HepG2 (cell line): Measurements from ENCODE around the gene PSMB11. TPM values are rescaled to one million over a fixed set of nuclear protein-coding genes. Genes with fewer than 3 reads are reported as not detected.

Experiments
- AGO2 ChIP-seq: fragments of 200-400 bp; formaldehyde crosslinking; optimal IDR thresholded peaks from 2 replicates; pipeline ENCODE3; 2017; ENCODE audit warnings: mild to moderate bottlenecking, low read depth, low read length, moderate library complexity
- FOXK1 ChIP-seq: sonication (generic); formaldehyde crosslinking; IDR thresholded peaks from 2 replicates; pipeline ENCODE4 v1.4.0; 2020; ENCODE audit warnings: low read depth, missing genetic modification reagents, borderline replicate concordance
- HMGXB4 ChIP-seq, 2 experiments: sonication (generic) in 1 of 2; formaldehyde crosslinking in 1 of 2; IDR thresholded peaks; 2 replicates each; pipeline versions ENCODE4 v1.4.0 to v1.6.1; 2018 to 2020; ENCODE audit warnings: missing genetic modification reagents in 2 of 2, borderline replicate concordance in 1 of 2, low read depth in 1 of 2, mild to moderate bottlenecking in 1 of 2, missing biosample characterization in 1 of 2
- LBX2 ChIP-seq: sonication (generic); formaldehyde crosslinking; IDR thresholded peaks from 2 replicates; pipeline ENCODE4 v1.5.0; 2020; ENCODE audit warnings: missing genetic modification reagents, mild to moderate bottlenecking, borderline replicate concordance
- MIXL1 ChIP-seq: IDR thresholded peaks from 2 replicates; pipeline ENCODE4 v1.6.1; 2016
- MXD4 ChIP-seq: IDR thresholded peaks from 2 replicates; pipeline ENCODE4 v1.6.1; 2016; ENCODE audit warnings: mild to moderate bottlenecking, missing biosample characterization, missing genetic modification reagents
- NFE2L2 ChIP-seq: fragments of 150-350 bp; IDR thresholded peaks from 2 replicates; pipeline ENCODE4 v1.6.1; 2014; ENCODE audit warnings: low read length
- NPAS2 ChIP-seq: sonication (generic); formaldehyde crosslinking; IDR thresholded peaks from 2 replicates; pipeline ENCODE4 v1.8.0; 2022; ENCODE audit warnings: mild to moderate bottlenecking, missing genetic modification reagents, borderline replicate concordance
- POLR2A ChIP-seq, 2 experiments: IDR thresholded peaks; 2 replicates each; pipeline ENCODE4 v1.6.1; 2011; ENCODE audit warnings: low read depth in 2 of 2, low read length in 2 of 2, mild to moderate bottlenecking in 1 of 2, moderate library complexity in 1 of 2; ENCODE audit not compliant: insufficient read depth in 1 of 2
- REPIN1 ChIP-seq: sonication (generic); formaldehyde crosslinking; IDR thresholded peaks from 2 replicates; pipeline ENCODE4 v1.8.0; 2022; ENCODE audit warnings: missing genetic modification reagents, low read depth, mild to moderate bottlenecking, borderline replicate concordance
- SALL1 ChIP-seq: sonication (generic); formaldehyde crosslinking; IDR thresholded peaks from 2 replicates; pipeline ENCODE4 v1.8.0; 2022; ENCODE audit warnings: mild to moderate bottlenecking, missing genetic modification reagents
- SIX1 ChIP-seq: sonication (generic); formaldehyde crosslinking; IDR thresholded peaks from 2 replicates; pipeline ENCODE4 v1.4.0; 2020; ENCODE audit warnings: missing genetic modification reagents, borderline replicate concordance
- STAG1 ChIP-seq: sonication (generic); formaldehyde crosslinking; IDR thresholded peaks from 2 replicates; pipeline ENCODE4 v1.4.0; 2020; ENCODE audit warnings: missing genetic modification reagents
- TCF12 ChIP-seq, 2 experiments: fragments of 450-650 bp in 1 of 2; sonication (generic) in 1 of 2; formaldehyde crosslinking in 1 of 2; IDR thresholded peaks; 2 replicates each; pipeline versions ENCODE4 v1.6.1 to v1.8.0; 2017 to 2022; ENCODE audit warnings: antibody characterized with exemption in 1 of 2, mild to moderate bottlenecking in 1 of 2, missing genetic modification reagents in 1 of 2, moderate library complexity in 1 of 2
- TMF1 ChIP-seq: sonication (generic); formaldehyde crosslinking; IDR thresholded peaks from 2 replicates; pipeline ENCODE4 v1.8.1; 2022; ENCODE audit warnings: low read depth, missing genetic modification reagents
- XRCC5 ChIP-seq: fragments of 200-400 bp; formaldehyde crosslinking; optimal IDR thresholded peaks from 2 replicates; pipeline ENCODE3; 2017; ENCODE audit warnings: mild to moderate bottlenecking, low read length
- ZKSCAN1 ChIP-seq: fragments of 150-350 bp; IDR thresholded peaks from 2 replicates; pipeline ENCODE4 v1.6.1; 2014; ENCODE audit warnings: low read length
- ZNF205 ChIP-seq: IDR thresholded peaks from 2 replicates; pipeline ENCODE4 v1.6.1; 2018; ENCODE audit warnings: missing biosample characterization, missing genetic modification reagents
- ZNF350 ChIP-seq: sonication (generic); formaldehyde crosslinking; IDR thresholded peaks from 2 replicates; pipeline ENCODE4 v1.4.0; 2020; ENCODE audit warnings: mild to moderate bottlenecking, low read depth, missing genetic modification reagents, borderline replicate concordance
- ZNF552 ChIP-seq: sonication (generic); formaldehyde crosslinking; IDR thresholded peaks from 2 replicates; pipeline ENCODE4 v1.9.0; 2022; ENCODE audit warnings: missing genetic modification reagents, mild to moderate bottlenecking, borderline replicate concordance
- ZNF580 ChIP-seq: IDR thresholded peaks from 2 replicates; pipeline ENCODE4 v1.6.1; 2016; ENCODE audit warnings: low read depth, borderline replicate concordance
- ZNF605 ChIP-seq: sonication (generic); formaldehyde crosslinking; IDR thresholded peaks from 2 replicates; pipeline ENCODE4 v1.8.0; 2022; ENCODE audit warnings: mild to moderate bottlenecking, missing genetic modification reagents
- ZNF619 ChIP-seq: sonication (generic); formaldehyde crosslinking; IDR thresholded peaks from 2 replicates; pipeline ENCODE4 v1.4.0; 2020; ENCODE audit warnings: mild to moderate bottlenecking, missing genetic modification reagents
- ZNF674 ChIP-seq: sonication (generic); formaldehyde crosslinking; IDR thresholded peaks from 2 replicates; pipeline ENCODE4 v1.5.0; 2020; ENCODE audit warnings: low read depth, mild to moderate bottlenecking, missing genetic modification reagents
- ZNF83 ChIP-seq: sonication (generic); formaldehyde crosslinking; IDR thresholded peaks from 2 replicates; pipeline ENCODE4 v1.4.0; 2020; ENCODE audit warnings: missing genetic modification reagents, mild to moderate bottlenecking, borderline replicate concordance
- ZSCAN22 ChIP-seq: sonication (generic); formaldehyde crosslinking; IDR thresholded peaks from 2 replicates; pipeline ENCODE4 v1.4.0; 2020; ENCODE audit warnings: mild to moderate bottlenecking, missing genetic modification reagents
- ZSCAN29 ChIP-seq: sonication (generic); formaldehyde crosslinking; conservative IDR thresholded peaks from 2 replicates; pipeline ENCODE4 v1.4.0; 2020; ENCODE audit warnings: mild to moderate bottlenecking, missing genetic modification reagents
- polyA plus RNA-seq, 8 experiments: library from polyadenylated mRNA; depleted of rRNA in 3 of 8; stranded (reverse) in 7 of 8; unstranded in 1 of 8; fragments of >200 nt; fragmentation: Illumina TruSeq in 4 of 8; extraction: Trizol in 4 of 8; gene quantifications; 2 replicates each; pipeline versions ENCODE4 v1.2.1 to v1.2.3, GENCODE V29; 2011 to 2016; ENCODE audit warnings: low read depth in 4 of 8, missing spikeins in 1 of 8, mixed read lengths in 1 of 8; ENCODE audit not compliant: insufficient read depth in 1 of 8
- total RNA-seq, 5 experiments: library from RNA; depleted of rRNA; stranded (reverse); fragments of >200 nt; fragmentation: Illumina TruSeq; extraction: Trizol; gene quantifications; 2 replicates each; pipeline ENCODE4 v1.2.3, GENCODE V29; 2016; ENCODE audit warnings: low read depth in 1 of 5

Gene PSMB11
- total and polyA plus RNA-seq, 2 of the 13 experiments (the other 11 are each of a cell fraction or from before 2014, with no cell fraction given), result not detected

GRCh38 chr14:23056145-23056955, 14.3 kb downstream of the PSMB11 start (continued):
- peak; percentile 28; the same call in 1 of the 2 replicates for TF ChIP-seq FOXK1 (CRISPR knock-in tag)
- TF ChIP-seq ZNF619 (CRISPR knock-in tag), result peak; percentile 82; the same call in 1 of the 2 replicates
- TF ChIP-seq SIX1 (CRISPR knock-in tag), result no peak
- no peak for TF ChIP-seq ZSCAN22 (CRISPR knock-in tag)
- TF ChIP-seq ZNF552 (CRISPR knock-in tag), result 0 out of 2 replicates have a peak, but pooled peaks have one; percentile 25
- TF ChIP-seq ZSCAN29 (CRISPR knock-in tag), result peak; percentile 6; the same call in 1 of the 2 replicates
- TF ChIP-seq XRCC5, result peak; percentile 100
- peak; percentile 95 to 97 for TF ChIP-seq HMGXB4 (CRISPR knock-in tag; IDR thresholded peaks at IDR 0.05; ENCODE audit: borderline replicate concordance in 1 of 2, low read depth in 1 of 2)
- TF ChIP-seq MXD4 (CRISPR knock-in tag), result peak; percentile 64
- 0 out of 2 replicates have a peak, but pooled peaks have one; percentile 2 for TF ChIP-seq NFE2L2
- no peak for TF ChIP-seq ZNF674
- TF ChIP-seq TMF1 (CRISPR knock-in tag), result no peak
- no peak for TF ChIP-seq MIXL1 (CRISPR knock-in tag)
- peak; percentile 26; the same call in 1 of the 2 replicates for TF ChIP-seq REPIN1
- no peak for TF ChIP-seq NPAS2 (CRISPR knock-in tag)
- peak; percentile 59; the same call in 1 of the 2 replicates for TF ChIP-seq SALL1 (CRISPR knock-in tag)
- 0 out of 2 replicates have a peak, but pooled peaks have one; percentile 14 for TF ChIP-seq ZKSCAN1
- no peak for TF ChIP-seq TCF12 (IDR thresholded peaks at IDR 0.05)
- TF ChIP-seq TCF12 (CRISPR knock-in tag; IDR thresholded peaks at IDR 0.05), result no peak
- 0 out of 2 replicates have a peak, but pooled peaks have one; percentile 16 for TF ChIP-seq LBX2 (CRISPR knock-in tag)
- peak; percentile 97 for TF ChIP-seq ZNF350
- TF ChIP-seq POLR2A (IDR thresholded peaks at IDR 0.05; ENCODE audit: insufficient read depth in 1 of 2, low read depth in 2 of 2, low read length in 2 of 2), result no peak
- TF ChIP-seq ZNF83 (CRISPR knock-in tag), result peak; percentile 91; the same call in 1 of the 2 replicates
- TF ChIP-seq ZNF205, result peak; percentile 59; the same call in 1 of the 2 replicates
- TF ChIP-seq ZNF580 (CRISPR knock-in tag), result peak; percentile 80; the same call in 1 of the 2 replicates
- TF ChIP-seq STAG1 (CRISPR knock-in tag), result peak; percentile 61
- TF ChIP-seq ZNF605 (CRISPR knock-in tag), result peak; percentile 33; the same call in 1 of the 2 replicates
- TF ChIP-seq AGO2, result no peak
